Inflammatory macrophage treated with lipopolysaccharide for 4 hours (primary cell): ENCODE results near the gene TTC1.
"Not testable (repeated sequence)": the region's sequence is repeated elsewhere in the genome, so short reads cannot be mapped to it uniquely, and the experiment has no call there.

Experiments used
- DNase-seq: peaks from one replicate; pipeline ENCODE4 v3.0.0-alpha.2; 2020

Gene TTC1

DNA sequence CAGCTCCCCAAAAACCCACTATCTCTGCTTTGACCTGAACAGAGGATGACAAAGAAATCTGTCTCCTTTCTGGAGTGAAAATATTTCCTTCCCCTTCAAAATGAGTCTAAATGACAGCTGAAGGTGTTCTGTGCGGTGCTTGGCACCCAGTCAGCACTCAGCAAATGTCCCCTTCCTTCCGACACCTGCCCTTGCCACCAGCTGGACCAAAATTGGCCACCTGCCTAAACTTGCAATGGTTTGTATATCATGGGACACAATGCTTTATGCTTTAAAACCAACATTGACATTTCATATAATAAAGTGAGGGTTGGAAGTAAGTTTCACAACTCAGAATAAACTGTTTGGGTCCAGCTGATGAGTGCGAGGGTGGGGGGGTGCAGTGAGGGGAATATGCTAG lies 7.5 kb upstream of the TTC1 start:
- no peak for DNase-seq

DNA sequence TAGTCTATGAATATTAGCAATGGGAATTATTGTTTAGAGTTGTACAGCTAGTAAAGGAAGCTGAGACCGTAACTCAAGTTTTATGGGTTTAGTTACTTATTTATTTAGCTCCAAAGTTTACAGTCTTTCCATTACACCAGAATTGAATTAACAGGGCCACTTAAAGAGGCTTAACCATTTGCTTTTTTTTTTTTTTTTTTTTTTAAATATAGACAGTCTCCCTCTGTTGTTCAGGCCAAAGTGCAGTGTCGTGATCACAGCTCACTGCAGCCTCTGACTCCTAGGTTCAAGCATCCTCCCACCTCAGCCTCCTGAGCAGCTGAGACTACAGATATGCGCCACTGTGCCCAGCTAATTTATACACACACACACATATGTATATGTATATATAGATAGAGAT lies 1.4 kb upstream of the TTC1 start:
- DNase-seq = no peak

DNA sequence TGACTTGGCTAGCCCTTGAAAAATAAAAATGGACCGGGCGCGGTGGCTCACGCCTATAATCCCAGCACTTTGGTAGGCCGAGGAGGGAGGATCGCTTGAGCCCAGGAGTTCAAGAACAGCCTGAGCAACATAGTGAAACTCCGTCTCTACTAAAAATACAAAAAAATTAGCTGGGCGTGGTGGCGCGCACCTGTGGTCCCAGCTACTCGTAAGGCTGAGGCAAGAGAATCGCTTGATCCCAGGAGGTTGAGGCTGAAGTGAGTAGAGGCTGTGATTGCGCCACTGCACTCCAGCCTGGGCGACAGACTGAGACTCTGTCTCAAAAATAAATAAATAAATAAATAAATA lies 436 bp upstream of the TTC1 start:
- not testable (repeated sequence) for DNase-seq

DNA sequence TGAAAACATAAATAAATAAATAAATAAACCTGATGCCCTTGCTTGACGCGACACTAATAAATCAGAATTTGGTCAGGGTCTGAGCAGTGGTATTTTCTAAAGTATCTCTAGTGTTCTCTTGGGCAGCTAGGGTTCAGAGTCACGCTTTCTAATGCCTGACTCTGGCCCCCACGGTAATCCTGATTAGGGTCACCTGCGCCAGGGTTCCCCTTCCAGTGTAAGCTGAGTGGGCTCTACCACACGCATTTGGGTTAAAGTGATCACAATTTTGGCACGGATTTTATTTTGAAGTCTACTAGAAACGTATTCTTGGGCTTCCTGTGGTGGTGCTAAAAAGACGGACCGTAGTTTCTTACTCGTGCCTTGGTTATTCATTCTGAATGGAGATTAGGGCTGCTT lies 651 bp downstream of the TTC1 start:
- DNase-seq = peak; percentile 24

DNA sequence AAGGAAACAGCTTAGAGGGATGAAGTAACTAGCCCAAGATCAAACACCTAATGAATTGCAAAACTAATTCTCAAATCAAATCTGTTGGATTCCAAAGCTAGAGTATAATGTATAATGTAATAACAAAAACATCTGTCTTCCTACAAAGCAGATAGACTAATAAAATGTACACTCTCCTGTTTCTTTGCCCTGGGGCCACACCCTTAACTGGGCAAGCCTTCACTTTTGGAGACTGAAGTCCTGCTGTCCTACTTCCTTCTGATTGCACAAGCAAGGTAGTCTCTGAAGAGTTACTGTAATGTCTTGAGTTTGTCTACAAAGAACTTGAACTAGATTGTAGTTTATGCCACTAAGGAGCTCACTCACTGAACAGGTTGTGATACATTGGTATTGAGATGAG lies 2.5 kb downstream of the TTC1 start:
- DNase-seq = peak; percentile 18

DNA sequence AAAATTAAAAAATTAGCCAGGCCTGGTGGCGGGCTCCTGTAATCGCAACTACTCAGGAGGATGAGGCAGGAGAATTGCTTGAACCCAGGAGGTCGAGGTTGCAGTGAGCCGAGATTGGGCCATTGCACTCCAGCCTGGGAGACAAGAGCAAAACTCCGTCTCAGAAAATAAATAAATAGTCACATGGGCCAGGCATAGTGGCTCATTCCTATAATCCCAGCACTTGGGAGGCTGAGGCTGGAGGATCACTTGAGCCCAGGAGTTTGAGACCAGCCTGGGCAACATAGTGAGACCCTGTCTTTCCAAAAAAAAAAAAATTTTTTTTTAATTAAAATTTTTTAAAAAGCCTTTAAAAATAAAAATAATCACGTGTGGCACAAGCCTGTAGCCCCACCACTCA lies 5.3 kb downstream of the TTC1 start:
- not testable (repeated sequence) for DNase-seq

DNA sequence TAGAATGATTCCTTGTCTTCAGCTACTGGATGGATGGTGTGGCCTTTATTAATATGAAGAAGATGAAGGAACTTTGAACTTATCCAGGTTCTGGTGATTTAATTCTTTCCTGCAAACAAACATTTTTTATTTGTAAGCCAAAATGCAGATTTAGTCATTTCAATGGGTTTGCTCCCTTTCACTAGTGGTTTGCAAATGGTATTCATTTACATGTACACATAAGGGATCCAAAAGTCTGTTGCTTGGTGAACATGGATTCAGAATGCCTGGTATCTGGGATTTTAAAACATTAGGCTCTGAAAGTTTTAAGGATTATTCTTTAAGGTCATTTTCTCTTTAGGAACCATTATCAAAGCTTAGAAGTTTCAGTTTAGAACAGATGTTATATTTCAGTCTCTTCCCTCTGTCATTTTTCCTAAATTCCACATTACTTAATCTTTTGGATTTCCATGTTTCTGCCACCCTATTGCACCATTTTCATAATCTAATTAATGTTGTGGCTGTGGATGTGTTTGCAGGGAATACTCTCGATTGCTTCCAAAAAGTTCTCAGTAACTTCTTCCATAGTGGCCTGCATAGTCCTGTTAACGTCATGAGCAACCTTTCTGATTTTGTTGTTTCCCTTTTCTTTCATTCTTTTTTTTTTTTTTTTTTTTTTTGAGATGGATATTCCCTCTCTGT lies 10.1 kb downstream of the TTC1 start:
- no peak for DNase-seq

DNA sequence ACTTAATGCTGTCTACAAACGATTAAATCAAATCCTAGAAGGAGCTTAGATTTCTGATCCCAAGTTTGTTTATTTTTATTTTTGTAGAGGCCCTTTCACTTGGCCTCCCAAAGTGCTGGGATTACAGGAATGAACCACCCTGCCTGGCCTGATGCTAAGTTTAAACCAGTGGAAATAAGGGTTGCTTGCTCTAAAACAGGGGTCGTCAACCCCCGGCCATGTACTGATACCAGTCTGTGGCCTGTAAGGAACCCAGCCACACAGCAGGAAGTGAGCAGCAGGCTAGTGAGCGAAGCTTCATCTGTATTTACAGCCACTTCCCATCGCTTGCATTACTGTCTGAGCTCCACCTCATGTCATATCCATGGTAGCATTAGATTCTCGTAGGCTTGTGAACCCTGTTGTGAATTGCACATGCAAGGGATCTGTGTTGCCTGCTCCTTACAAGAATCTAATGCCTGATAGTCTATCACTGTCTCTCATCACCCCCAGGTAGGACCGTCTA lies 11.4 kb downstream of the TTC1 start:
- no peak for DNase-seq

DNA sequence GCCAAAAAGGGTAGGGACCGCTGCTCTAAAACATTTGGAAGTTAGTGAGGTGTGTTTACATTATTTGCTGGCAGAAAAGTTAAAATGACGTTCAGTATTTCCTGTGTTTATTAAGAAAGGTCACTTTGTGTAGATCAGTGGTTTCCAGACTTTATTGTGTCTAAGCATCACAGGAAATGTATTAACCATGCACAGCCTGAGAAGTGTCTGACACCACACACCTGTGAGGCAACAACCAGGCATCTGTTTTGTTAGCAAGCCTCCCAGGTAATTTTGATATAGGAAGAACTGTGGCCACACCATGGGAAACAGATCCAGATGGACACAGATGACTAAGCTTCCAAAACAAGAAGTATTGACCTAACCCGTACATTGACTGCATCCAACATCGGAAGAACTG lies 12.0 kb downstream of the TTC1 start:
- no peak for DNase-seq

DNA sequence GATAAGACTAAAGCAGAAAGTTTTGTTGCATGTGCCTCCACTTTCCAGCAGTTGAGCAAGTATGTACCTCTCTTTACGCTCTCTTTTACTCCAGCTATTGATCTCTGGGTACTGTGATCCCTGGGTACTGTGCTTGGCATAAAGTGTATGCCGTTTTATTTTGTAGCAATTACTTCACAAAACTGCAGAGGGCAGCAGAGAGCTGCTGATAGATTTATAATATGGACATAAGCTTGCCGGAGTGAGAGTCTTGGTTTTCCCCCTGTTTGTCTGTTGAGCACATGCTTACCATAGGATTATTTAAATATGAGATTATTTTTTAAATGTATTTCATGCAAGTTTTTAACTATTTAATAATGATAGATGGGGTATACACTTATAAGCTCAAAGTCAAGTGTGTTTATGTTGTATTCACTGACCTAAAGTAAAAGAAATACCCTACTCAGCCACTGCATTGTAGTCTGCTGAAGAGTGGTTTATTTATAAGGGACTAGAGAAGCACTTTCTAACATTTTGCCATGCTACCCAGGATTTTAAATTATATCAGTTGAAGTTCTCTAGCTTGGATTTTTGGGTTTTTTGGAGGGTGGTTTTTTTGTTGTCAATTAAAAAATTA lies 13.0 kb downstream of the TTC1 start:
- DNase-seq = peak; percentile 58

DNA sequence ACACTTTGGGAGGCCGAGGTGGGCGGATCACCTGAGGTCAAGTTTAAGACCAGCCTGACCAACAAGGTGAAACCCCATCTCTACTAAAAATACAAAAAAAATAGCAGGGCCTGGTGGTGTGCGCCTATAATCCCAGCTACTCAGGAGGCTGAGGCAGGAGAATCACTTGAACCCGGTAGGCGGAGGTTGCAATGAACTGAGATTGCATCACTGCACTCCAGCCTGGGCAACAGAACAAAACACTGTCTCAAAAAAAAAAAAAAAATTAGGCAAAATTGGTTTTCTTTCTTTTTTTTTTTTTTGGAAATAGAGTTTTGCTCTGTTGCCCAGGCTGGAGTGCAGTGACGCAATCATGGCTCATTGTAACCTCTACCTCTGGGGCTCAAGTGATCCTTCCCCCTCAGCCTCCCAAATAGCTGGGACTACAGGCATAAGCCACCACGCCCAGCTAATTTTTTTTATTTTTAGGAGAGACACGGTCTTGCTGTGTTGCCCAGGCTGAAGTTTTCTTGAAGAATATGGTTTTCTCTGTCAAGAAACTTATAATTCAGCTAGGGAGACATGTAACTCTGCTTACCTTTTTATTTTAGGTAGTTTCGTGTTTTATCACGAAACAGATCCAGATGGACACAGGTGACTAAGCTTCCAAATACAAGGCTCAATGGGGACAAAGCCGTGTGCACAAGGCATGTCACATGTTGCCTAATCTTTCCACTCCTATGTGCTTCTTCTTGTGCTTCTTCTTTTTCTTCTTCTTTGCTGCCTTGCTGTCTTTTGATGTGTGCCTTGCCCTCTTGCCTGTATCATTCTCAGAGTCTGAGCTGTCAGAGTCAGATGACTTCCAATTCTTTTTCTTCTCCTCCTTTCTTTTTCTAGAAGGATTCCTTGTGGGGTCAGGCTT lies 14.3 kb downstream of the TTC1 start:
- peak; percentile 51 for DNase-seq

DNA sequence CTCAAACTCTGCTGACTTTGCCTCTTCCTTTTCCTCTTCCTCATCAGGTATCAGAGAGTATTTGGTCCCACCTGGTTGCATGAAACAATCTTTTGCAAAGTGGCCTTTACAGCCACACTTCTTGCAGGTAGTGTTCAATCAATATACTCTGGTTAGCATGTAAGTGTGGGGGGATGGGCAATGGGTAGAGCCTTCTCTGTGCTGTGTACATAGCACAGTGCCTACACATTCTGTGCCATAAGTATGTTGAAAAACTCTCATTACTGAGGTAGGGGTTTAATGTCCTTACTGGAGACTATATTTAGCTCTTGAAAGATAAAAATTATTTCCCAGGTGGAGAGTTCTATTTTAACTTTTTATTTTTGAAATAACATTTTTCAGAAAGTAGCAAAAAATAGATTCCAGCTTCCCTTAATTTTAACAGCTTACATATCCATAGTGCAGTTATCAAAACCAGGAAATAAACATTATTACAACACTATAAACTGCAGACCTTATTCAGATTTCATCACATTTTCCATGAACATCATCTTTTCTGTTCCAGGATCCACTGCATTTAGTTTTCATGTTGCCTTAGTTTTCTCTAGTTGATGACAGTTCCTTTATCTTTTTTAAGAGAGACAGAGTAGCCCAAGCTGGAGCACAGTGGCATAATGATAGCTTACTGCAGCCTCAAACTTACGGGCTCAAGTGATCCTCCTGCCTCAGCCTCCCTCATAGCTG lies 15.1 kb downstream of the TTC1 start:
- DNase-seq = peak; percentile 47

DNA sequence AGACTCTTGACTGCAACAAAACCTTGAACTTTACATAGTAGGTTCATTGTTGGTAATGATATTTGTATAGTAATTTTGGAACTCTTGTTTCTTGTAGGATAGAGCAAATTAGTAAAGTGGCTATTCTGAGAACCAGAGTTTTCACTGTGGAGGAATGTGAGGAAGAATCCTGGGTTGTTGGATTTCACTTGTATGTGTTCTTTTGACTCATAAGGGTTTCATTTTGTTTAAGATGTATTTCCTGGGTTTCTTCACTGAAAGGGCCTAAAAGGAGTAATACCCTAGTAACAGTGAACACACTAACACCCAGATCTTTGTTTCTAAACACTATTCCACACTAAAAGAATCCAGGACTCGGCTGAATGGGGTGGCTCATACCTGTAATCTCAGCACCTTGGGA lies 20.1 kb downstream of the TTC1 start:
- DNase-seq = no peak

DNA sequence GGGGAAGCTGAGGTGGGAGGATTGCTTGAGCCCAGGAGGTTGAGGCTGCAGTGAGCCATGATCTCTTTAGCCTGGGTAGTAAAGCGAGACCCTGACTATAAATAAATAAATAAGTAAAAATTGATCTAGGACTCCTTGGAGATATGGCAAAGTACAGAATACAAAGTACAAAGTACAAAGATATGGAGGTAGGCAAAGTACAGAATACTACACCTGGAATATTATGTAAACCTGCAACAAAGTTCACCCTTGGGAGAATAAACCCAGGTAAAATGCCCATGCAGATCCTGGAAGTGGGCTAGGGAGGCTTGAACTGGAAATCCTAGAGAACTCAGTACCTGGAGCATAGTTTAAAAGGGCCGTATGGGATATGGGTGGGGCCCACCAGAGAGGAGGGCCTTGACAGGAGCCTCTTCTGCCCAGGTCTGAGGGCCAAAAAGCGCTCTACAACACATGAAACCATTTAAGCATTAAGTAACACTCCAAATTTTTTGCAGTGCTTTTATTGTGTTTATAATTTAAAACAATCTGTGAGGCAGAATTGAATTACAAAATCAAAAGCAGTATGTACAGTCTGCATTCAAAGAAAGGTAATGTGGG lies 20.7 kb downstream of the TTC1 start:
- DNase-seq = no peak

DNA sequence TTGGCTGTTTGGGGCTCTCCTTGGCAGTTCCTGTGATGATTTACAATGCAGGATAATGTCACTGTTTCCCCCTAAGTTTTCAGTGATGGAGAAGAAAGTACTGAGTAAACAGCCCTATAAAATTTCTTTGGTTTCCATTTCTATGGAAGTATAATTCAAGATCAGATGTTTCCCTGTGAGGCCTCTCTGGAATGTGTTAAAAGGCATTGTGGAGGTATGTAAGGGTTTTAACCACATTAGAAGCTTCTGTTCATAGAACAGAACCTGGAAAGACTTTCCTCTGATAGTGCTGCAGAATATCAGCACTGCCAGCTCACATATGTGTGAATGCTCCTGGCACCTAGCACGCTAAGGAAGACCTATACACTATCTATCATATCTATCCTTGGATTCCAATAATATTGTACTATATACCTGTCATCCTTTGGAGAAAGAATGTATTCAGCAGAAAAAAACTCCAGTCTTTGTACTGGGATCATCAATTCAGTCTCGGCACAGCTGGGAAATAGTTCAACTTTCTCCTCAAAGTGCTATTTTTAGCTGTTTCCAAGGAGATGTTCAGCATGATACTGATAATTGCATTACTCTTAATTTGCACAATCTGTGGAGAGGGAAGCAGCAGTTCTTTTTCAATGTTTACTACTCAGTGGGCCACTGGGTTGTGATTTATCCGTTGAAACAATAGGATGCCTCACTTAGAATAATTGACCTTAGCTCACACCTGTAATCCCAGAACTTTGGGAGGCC lies 21.9 kb downstream of the TTC1 start:
- no peak for DNase-seq

DNA sequence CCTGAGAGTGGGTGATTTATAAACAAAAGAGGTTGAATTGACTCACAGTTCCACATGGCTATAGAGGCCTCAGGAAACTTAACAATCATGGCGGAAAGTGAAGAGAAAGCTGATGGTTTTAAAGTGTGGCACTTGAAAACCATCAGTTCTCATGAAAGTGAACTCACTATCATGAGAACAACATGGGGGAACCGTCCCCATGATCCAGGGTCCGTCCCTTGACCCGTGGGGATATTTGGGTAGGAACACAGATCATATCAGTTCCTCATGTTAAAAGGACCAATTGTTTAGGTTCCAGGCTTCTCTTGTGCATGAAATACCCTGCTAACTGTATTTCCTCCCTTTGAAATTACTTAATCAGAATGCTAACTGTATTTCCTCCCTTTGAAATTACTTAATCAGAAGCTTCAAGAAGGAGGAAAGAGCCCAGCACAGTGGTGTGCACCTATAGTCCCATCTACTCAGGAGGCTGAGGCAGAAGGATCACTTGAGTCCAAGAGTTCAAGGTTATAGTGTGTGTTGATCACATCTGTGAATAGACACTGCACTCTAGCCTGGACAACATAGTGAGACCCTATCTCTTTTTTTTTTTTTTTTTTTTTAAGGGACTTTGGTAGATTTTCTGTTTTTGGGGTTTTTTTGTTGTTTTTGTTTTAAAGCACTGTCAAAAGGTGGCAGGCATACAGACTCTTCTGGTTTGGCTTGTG lies 24.8 kb downstream of the TTC1 start:
- peak; percentile 16 for DNase-seq

DNA sequence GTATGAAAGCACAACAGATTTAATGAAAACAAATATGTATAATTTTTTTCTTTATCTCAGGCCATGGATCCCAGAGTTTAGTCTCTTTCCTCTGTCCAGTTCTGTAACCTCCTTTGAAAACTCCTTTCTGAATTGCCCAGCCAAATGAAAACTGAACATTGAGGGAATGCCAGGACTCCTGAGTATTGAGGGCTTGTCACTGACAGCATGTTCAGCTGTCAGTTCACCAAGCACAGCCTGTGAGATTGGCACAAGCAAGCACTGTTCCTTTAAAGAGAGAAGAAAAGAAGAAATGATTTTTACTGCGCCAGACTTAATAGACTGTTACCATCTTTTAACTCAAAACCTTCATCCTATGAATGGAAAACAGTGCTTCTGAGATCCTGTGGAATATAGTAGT lies 27.3 kb downstream of the TTC1 start:
- DNase-seq = no peak

DNA sequence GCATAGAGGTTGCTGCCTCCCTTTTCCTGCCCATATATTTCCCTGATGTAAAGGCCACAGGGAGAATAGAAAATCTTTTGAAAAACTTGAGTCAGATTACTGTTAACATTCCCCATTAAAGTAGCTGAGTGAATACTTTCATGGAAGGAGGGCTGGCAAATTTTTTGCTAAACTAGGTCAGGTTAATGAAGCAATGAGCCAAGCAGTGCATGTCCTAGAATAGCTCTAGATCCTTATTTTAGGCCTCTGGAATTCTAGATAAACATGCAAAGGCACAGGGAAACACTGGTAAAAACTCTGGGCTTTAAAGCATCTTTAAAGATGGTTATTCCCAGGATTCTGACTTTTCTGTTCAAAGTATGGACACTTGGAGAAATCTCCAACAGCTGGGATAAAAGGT lies 27.9 kb downstream of the TTC1 start:
- DNase-seq = no peak

DNA sequence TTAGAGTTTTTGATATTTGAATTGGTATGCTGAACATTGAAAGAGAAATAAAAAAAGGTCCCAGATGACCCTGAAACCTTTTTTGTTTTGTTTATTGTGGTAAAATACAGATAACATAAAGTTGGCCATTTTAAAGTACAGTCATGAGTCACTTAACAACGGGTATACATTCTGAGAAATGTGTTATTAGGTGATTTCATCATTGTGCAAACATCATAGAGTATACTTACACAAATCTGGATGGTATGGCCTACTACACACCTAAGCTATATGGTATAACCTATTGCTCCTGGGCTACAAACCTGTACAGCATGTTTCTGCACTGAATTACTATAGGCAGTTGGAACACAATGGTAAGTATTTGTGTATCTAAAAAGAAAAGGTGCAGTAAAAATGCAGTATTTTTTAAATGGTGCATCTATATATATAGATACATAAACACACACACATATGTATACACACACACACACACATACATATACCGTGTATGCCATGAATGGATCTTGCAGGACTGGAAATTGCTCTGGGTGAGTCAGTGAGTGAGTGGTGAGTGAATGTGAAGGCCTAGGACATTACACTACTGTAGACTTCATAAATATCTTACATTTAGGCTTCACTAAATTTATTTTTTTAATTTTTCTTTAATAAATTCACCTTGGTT lies 31.0 kb downstream of the TTC1 start:
- DNase-seq = no peak

DNA sequence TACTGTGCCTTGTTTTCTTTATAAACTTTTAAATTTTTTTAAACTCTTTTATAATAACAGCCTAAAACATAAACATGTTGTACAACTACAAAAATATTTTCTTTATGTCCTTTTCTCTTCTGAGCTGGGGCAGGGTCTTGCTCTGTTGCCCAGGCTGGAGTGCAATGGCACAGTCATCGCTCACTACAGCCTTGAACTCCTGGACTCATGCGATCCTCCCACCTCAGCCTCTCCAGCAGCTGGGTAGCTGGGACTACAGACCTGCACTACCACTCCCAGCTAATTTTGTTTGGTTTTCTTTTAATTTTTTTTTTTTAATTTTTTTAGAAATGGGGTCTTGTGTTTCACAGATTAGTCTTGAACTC lies 31.5 kb downstream of the TTC1 start:
- no peak for DNase-seq

DNA sequence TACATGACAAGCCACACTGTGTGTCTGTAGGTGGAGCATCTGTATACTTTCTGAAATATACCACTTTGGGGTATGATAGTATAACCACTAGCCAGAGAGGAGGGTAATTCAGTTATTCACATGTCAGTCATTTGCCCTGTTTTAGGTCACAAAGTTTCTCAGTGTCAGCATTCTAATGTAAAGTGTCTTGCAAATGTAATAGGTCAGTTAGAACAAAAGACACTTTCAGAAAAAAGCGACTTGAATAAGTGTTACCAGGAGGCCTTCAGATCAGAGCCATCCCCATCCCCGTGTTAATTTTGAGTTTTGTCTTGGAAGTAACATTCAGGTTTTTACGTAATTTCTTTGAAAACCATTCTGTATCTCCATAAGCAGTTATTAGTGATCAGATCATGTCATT lies 33.7 kb downstream of the TTC1 start:
- DNase-seq = no peak
